Measurements from ENCODE around the gene ZNF428. TPM values are rescaled to one million over a fixed set of nuclear protein-coding genes. Genes with fewer than 3 reads are reported as not detected.

ZNF428 gene
- total and polyA plus RNA-seq, 7 donors = 12.4 to 39.0 (median 27.9) TPM

GRCh38 chr19:43599635-43600295, 19.7 kb downstream of the ZNF428 start:
- H3K27ac ChIP-seq = no peak overlapping the region
- H3K9me3 ChIP-seq = no peaks in the 10 kb centered on the region
- DNase-seq (no peak), ATAC-seq (no peak)
- H3K27me3 ChIP-seq (ENCODE audit: insufficient read depth in 3 of 3, low read length in 2 of 3) = no peaks in the 10 kb centered on the region
- peaks cover 3 to 57% of the 10 kb centered on the region in 2 donors for H3K36me3 ChIP-seq (ENCODE audit: insufficient read depth in 1 of 2, low read depth in 1 of 2)
- no peak overlapping the region for H3K4me3 ChIP-seq
- intact Hi-C loops (cut with DNase I) = loop anchor here (5.0 to 10.0 kb wide), 2 partner anchors 65 to 67 kb away; partner anchors contain the start of gene ZNF575 (in 2 of the 2)
- no peak for TF ChIP-seq CTCF (IDR thresholded peaks at IDR 0.05)
- WGBS, 3 donors = 82 to 85% (median 84%) methylated on average over 4 of the region's 4 CpGs
- peaks cover 15% of the 10 kb centered on the region for H3K4me1 ChIP-seq

- DNase-seq = no peak
- Histone ChIP-seq H3K9me3 (no peaks in the 10 kb centered on the region), H3K4me1 (peaks cover 26% of the 10 kb centered on the region), H3K27ac (no peak overlapping the region), H3K4me3 (no peak overlapping the region), H3K36me3 (ENCODE audit: insufficient read depth in 1 of 2, low read depth in 1 of 2) (peaks cover 3 to 58% of the 10 kb centered on the region in 2 donors), H3K27me3 (ENCODE audit: insufficient read depth in 3 of 3, low read length in 2 of 3) (no peaks in the 10 kb centered on the region)
- ATAC-seq = no peak
- intact Hi-C loops (cut with DNase I) = loop anchor here (5.0 to 10.0 kb wide), 2 partner anchors 64 to 66 kb away; partner anchors contain the start of gene ZNF575 (in 2 of the 2)
- 89 to 95% (median 94%) methylated on average over 19 of the region's 19 CpGs for WGBS, 3 donors
- no peak for TF ChIP-seq CTCF (IDR thresholded peaks at IDR 0.05)
These were observed 20.8 kb downstream of the ZNF428 start for GRCh38 chr19:43598445-43599240.

- no peak for TF ChIP-seq CTCF (IDR thresholded peaks at IDR 0.05)
- Histone ChIP-seq H3K36me3 (ENCODE audit: insufficient read depth in 1 of 2, low read depth in 1 of 2) (peaks cover 3 to 63% of the 10 kb centered on the region in 2 donors), H3K4me3 (peak overlapping the region; percentile 89), H3K27me3 (ENCODE audit: insufficient read depth in 3 of 3, low read length in 2 of 3) (no peaks in the 10 kb centered on the region), H3K27ac (no peak overlapping the region), H3K9me3 (no peaks in the 10 kb centered on the region), H3K4me1 (peaks cover 26% of the 10 kb centered on the region)
- ATAC-seq (no peak), DNase-seq (no peak)
- intact Hi-C loops (cut with DNase I) = loop anchor here (5.0 to 10.0 kb wide), 2 partner anchors 63 to 66 kb away; partner anchors contain the start of gene ZNF575 (in 2 of the 2)
- 49 to 54% (median 51%) methylated on average over 5 of the region's 5 CpGs for WGBS, 3 donors
These were observed 21.6 kb downstream of the ZNF428 start for GRCh38 chr19:43597876-43598275.

GRCh38 chr19:43596842-43597461, 22.5 kb downstream of the ZNF428 start:
- Histone ChIP-seq H3K4me1 (peaks cover 26% of the 10 kb centered on the region), H3K27me3 (ENCODE audit: insufficient read depth in 3 of 3, low read length in 2 of 3) (no peaks in the 10 kb centered on the region), H3K9me3 (no peaks in the 10 kb centered on the region), H3K36me3 (ENCODE audit: insufficient read depth in 1 of 2, low read depth in 1 of 2) (peaks cover 3 to 63% of the 10 kb centered on the region in 2 donors), H3K27ac (peak overlapping the region; percentile 99), H3K4me3 (peak overlapping the region; percentile 89)
- TF ChIP-seq CTCF (IDR thresholded peaks at IDR 0.05) = no peak
- 16 to 26% (median 18%) methylated on average over 7 of the region's 7 CpGs for WGBS, 3 donors
- intact Hi-C loops (cut with DNase I) = loop anchor here (5.0 to 10.0 kb wide), 2 partner anchors 62 to 65 kb away; partner anchors contain the start of gene ZNF575 (in 2 of the 2)
- DNase-seq (no peak), ATAC-seq (no peak)

Measured in psoas muscle (tissue), 8 donors.